Frontal cortex (tissue), 4 donors: ENCODE results near the gene LCE1A. TPM values are rescaled to one million over a fixed set of nuclear protein-coding genes. Genes with fewer than 3 reads are reported as not detected.

Experiments
- DNase-seq, 2 donors: peaks; one replicate each; pipeline ENCODE4 v3.0.0; 2012; ENCODE audit warnings: low spot score in 2 of 2
- FAIRE-seq: peaks from 2 replicates; lab custom pipeline; 2012; peaks lifted over from hg19 to GRCh38; lab: Jason Lieb, UNC
- total RNA-seq: library from RNA; depleted of rRNA; stranded (reverse); fragments of >200 nt; gene quantifications from one replicate; pipeline ENCODE4 v1.2.3, GENCODE V29; 2014
- donor health status: control.
- donor health status: control.
- donor health status: control.

LCE1A gene
- total RNA-seq, 1 donor from 2014 or later = not detected

- no peak for FAIRE-seq
These were observed 39.0 kb downstream of the LCE1A start for GRCh38 chr1:152866321-152866720.

GRCh38 chr1:152869808-152870419 is 42.6 kb downstream of the LCE1A start:
- DNase-seq (peak; percentile 23 to 63), FAIRE-seq (peak; percentile 43)

More at GRCh38 chr1:152866321-152866720, 39.0 kb downstream of the LCE1A start:
- DNase-seq = no peak

- FAIRE-seq = no peak
- no peak for DNase-seq
These were observed 43.8 kb downstream of the LCE1A start for GRCh38 chr1:152870831-152871730.

GRCh38 chr1:152871731-152872126 is 44.5 kb downstream of the LCE1A start:
- FAIRE-seq = no peak
- DNase-seq = no peak

GRCh38 chr1:152873495-152873894 is 46.2 kb downstream of the LCE1A start:
- no peak for DNase-seq
- no peak for FAIRE-seq

- FAIRE-seq (no peak), DNase-seq (no peak)
These were observed 49.6 kb downstream of the LCE1A start for GRCh38 chr1:152876827-152877226.

Other genes starting within 250 kb of the LCE1A start
- not detected for gene LCE3D, start 247.0 kb upstream of the LCE1A start, total RNA-seq
- not detected for gene LCE3C, start 227.2 kb upstream of the LCE1A start, total RNA-seq
- gene LCE3B, start 213.7 kb upstream of the LCE1A start, total RNA-seq = not detected
- not detected for gene LCE3A, start 204.4 kb upstream of the LCE1A start, total RNA-seq
- gene LCE2D, start 164.1 kb upstream of the LCE1A start, total RNA-seq = not detected
- gene LCE2C, start 152.2 kb upstream of the LCE1A start, total RNA-seq = not detected
- gene LCE2B, start 141.3 kb upstream of the LCE1A start, total RNA-seq = not detected
- gene LCE2A, start 129.1 kb upstream of the LCE1A start, total RNA-seq = not detected
- not detected for gene LCE4A, start 119.3 kb upstream of the LCE1A start, total RNA-seq
- gene KPRP, start 69.4 kb upstream of the LCE1A start, total RNA-seq = not detected
- gene LCE1F, start 52.3 kb upstream of the LCE1A start, total RNA-seq = not detected
- gene LCE1E, start 41.2 kb upstream of the LCE1A start, total RNA-seq = not detected
- not detected for gene LCE1D, start 30.8 kb upstream of the LCE1A start, total RNA-seq
- not detected for gene LCE1C, start 20.8 kb upstream of the LCE1A start, total RNA-seq
- not detected for gene LCE1B, start 15.5 kb upstream of the LCE1A start, total RNA-seq
- not detected for gene LCE6A, start 15.4 kb downstream of the LCE1A start, total RNA-seq
- not detected for gene LCE7A, start 32.5 kb downstream of the LCE1A start, total RNA-seq
- not detected for gene SMCP, start 50.8 kb downstream of the LCE1A start, total RNA-seq
- gene IVL, start 81.1 kb downstream of the LCE1A start, total RNA-seq = not detected
- gene SPRR5, start 119.7 kb downstream of the LCE1A start, total RNA-seq = not detected
- gene SPRR4, start 143.2 kb downstream of the LCE1A start, total RNA-seq = not detected
- not detected for gene SPRR1A, start 156.6 kb downstream of the LCE1A start, total RNA-seq
- not detected for gene SPRR3, start 174.3 kb downstream of the LCE1A start, total RNA-seq
- gene SPRR1B, start 203.7 kb downstream of the LCE1A start, total RNA-seq = not detected
- not detected for gene SPRR2D, start 213.6 kb downstream of the LCE1A start, total RNA-seq
- gene SPRR2A, start 230.0 kb downstream of the LCE1A start, total RNA-seq = not detected
- not detected for gene SPRR2B, start 244.1 kb downstream of the LCE1A start, total RNA-seq